CD14-positive monocyte (primary cell): ENCODE results near the gene VN1R5. TPM values are rescaled to one million over a fixed set of nuclear protein-coding genes. Genes with fewer than 3 reads are reported as not detected.
"Not testable (repeated sequence)": the region's sequence is repeated elsewhere in the genome, so short reads cannot be mapped to it uniquely, and the experiment has no call there.

Experiments
- DNase-seq, 3 donors: peaks; one replicate each; pipeline ENCODE4 v3.0.0-alpha.2; 2011 to 2022
- H2AFZ ChIP-seq: 2 replicates; pipeline ENCODE4 v1.6.0; 2012; ENCODE audit warnings: mild to moderate bottlenecking, low read depth, low read length, inconsistent platforms; ENCODE audit not compliant: insufficient read depth, poor library complexity, severe bottlenecking
- H3K27ac ChIP-seq, 2 donors: 1 replicate in 1 of 2; 2 replicates in 1 of 2; pipeline ENCODE4 v1.5.1; 2012 to 2013; ENCODE audit warnings: low read length in 2 of 2, control low read depth in 1 of 2, inconsistent platforms in 1 of 2, low read depth in 1 of 2, mild to moderate bottlenecking in 1 of 2
- H3K27me3 ChIP-seq, 2 donors: one replicate each; pipeline versions ENCODE4 v1.6.0 to v1.6.1; 2011 to 2013; ENCODE audit warnings: low read length in 2 of 2; ENCODE audit not compliant: control insufficient read depth in 2 of 2, insufficient read depth in 2 of 2
- H3K36me3 ChIP-seq, 2 donors: replicated peaks in 1 of 2; 1 replicate in 1 of 2; 2 replicates in 1 of 2; pipeline versions ENCODE4 v1.5.1 to v1.6.1; 2012 to 2013; ENCODE audit warnings: low read length in 2 of 2, control low read depth in 1 of 2, inconsistent platforms in 1 of 2, mild to moderate bottlenecking in 1 of 2; ENCODE audit not compliant: insufficient read depth in 2 of 2, control insufficient read depth in 1 of 2
- H3K4me1 ChIP-seq, 2 donors: 1 replicate in 1 of 2; 2 replicates in 1 of 2; pipeline versions ENCODE4 v1.5.1 to v1.6.1; 2012 to 2013; ENCODE audit warnings: low read length in 2 of 2, control low read depth in 1 of 2, inconsistent platforms in 1 of 2, mild to moderate bottlenecking in 1 of 2, moderate library complexity in 1 of 2; ENCODE audit not compliant: insufficient read depth in 2 of 2, control insufficient read depth in 1 of 2
- H3K4me2 ChIP-seq: replicated peaks from 2 replicates; pipeline ENCODE3; 2012; ENCODE audit warnings: low read length, moderate library complexity, mild to moderate bottlenecking; ENCODE audit not compliant: poor library complexity, severe bottlenecking; ENCODE audit errors: extremely low read depth
- H3K4me3 ChIP-seq, 3 experiments: fragments of 200-600 bp in 1 of 3; sonication (generic) in 1 of 3; replicated peaks in 1 of 3; 1 replicate in 2 of 3; 2 replicates in 1 of 3; pipeline ENCODE4 v1.5.1; 2011 to 2013; ENCODE audit warnings: low read length in 3 of 3, mild to moderate bottlenecking in 3 of 3, control low read depth in 2 of 3, low read depth in 2 of 3, inconsistent platforms in 1 of 3, moderate library complexity in 1 of 3
- H3K79me2 ChIP-seq: 2 replicates; pipeline ENCODE4 v1.6.0; 2012; ENCODE audit warnings: mild to moderate bottlenecking, control low read depth, inconsistent platforms, low read length, moderate library complexity; ENCODE audit not compliant: insufficient read depth
- H3K9ac ChIP-seq: 2 replicates; pipeline ENCODE4 v1.6.0; 2017; ENCODE audit warnings: low read length, mild to moderate bottlenecking; ENCODE audit not compliant: insufficient read depth, poor library complexity, severe bottlenecking
- H3K9me3 ChIP-seq, 2 donors: replicated peaks in 1 of 2; 1 replicate in 1 of 2; 2 replicates in 1 of 2; pipeline versions ENCODE4 v1.5.1 to v1.6.1; 2012 to 2013; ENCODE audit warnings: low read length in 2 of 2, control low read depth in 1 of 2; ENCODE audit not compliant: control insufficient read depth in 1 of 2, insufficient read depth in 1 of 2
- H4K20me1 ChIP-seq: 2 replicates; pipeline ENCODE4 v1.6.0; 2012; ENCODE audit warnings: mild to moderate bottlenecking, low read length, control low read depth, moderate library complexity; ENCODE audit not compliant: insufficient read depth
- H3K27ac Mint-ChIP-seq, 7 donors: one replicate each; pipeline ENCODE4 v1.8.0; 2020; ENCODE audit warnings: mild to moderate bottlenecking in 7 of 7, mixed read lengths in 7 of 7, moderate library complexity in 6 of 7, inconsistent platforms in 2 of 7
- H3K27me3 Mint-ChIP-seq, 3 donors: one replicate each; pipeline ENCODE4 v1.8.0; 2021 to 2022; ENCODE audit warnings: low read depth in 3 of 3, mild to moderate bottlenecking in 3 of 3, mixed read lengths in 3 of 3, moderate library complexity in 3 of 3, inconsistent platforms in 1 of 3
- H3K36me3 Mint-ChIP-seq, 2 donors: one replicate each; pipeline ENCODE4 v1.8.0; 2020; ENCODE audit warnings: mixed read lengths in 2 of 2, inconsistent platforms in 1 of 2, mild to moderate bottlenecking in 1 of 2
- H3K4me1 Mint-ChIP-seq: one replicate; pipeline ENCODE4 v1.8.0; 2020; ENCODE audit warnings: mild to moderate bottlenecking, mixed read lengths
- H3K4me3 Mint-ChIP-seq, 2 donors: one replicate each; pipeline ENCODE4 v1.8.0; 2020; ENCODE audit warnings: mild to moderate bottlenecking in 2 of 2, mixed read lengths in 2 of 2, moderate library complexity in 1 of 2
- H3K9me3 Mint-ChIP-seq, 7 donors: one replicate each; pipeline ENCODE4 v1.8.0; 2020 to 2022; ENCODE audit warnings: mixed read lengths in 7 of 7, mild to moderate bottlenecking in 6 of 7, moderate library complexity in 6 of 7, inconsistent platforms in 2 of 7
- WGBS: methylation state at CpG from one replicate; pipeline ENCODE4 v1.1.5; 2013; ENCODE audit warnings: missing lambda C conversion rate; ENCODE audit not compliant: insufficient coverage; 5-methylcytosine and 5-hydroxymethylcytosine counted together
- intact Hi-C, 2 donors: fragments of 100-400 bp; cut with micrococcal nuclease; formaldehyde crosslinking; loops; one replicate each; pipeline versions ENCODE4 v1.15.0 to v1.15.1; 2023
- polyA plus RNA-seq, 3 donors: library from polyadenylated mRNA; depleted of rRNA in 1 of 3; unstranded in 2 of 3; stranded (reverse) in 1 of 3; fragments of 300-500 nt in 2 of 3; fragments of >200 nt in 1 of 3; fragmentation: Illumina TruSeq in 2 of 3; gene quantifications; 1 replicate in 2 of 3; 2 replicates in 1 of 3; pipeline ENCODE4 v1.2.3, GENCODE V29; 2012 to 2021
- TF ChIP-seq, protein P1 (sequence below): fragments of 200-600 bp; IDR thresholded peaks from one replicate; pipeline ENCODE4 v1.8.0; 2022; ENCODE audit warnings: antibody characterized with exemption, mild to moderate bottlenecking

VN1R5 gene
- polyA plus RNA-seq, 3 donors = not detected

DNA sequence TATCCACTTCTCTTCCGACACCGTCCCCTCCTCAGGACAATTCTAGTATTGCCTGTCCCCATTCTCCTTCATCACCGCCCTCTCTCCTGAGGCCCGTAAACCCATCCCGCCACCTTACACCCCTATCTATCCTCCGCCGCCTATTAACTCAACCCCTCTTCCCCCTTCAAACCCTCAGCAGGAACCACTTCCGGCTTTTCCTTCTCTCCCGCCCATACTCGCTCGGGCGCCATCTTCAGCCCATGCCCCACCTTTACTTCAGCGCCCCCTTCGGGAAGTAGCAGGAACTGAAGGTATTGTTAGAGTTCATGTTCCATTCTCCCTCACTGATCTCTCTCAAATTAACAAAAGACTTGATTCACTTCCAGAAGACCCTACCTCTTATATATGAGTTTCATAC is 31.6 kb downstream of the VN1R5 start:
- Histone ChIP-seq H3K36me3 (no peaks in the 10 kb centered on the region), H3K79me2 (no peaks in the 10 kb centered on the region), H3K9me3 (peaks cover 36 to 62% of the 10 kb centered on the region in 2 donors), H3K4me1 (no peaks in the 10 kb centered on the region), H3K4me2 (no peak overlapping the region), H3K4me3 (no peak overlapping the region), H2AFZ (no peak overlapping the region), H3K27ac (no peak overlapping the region), H3K9ac (no peak overlapping the region), H3K27me3 (no peaks in the 10 kb centered on the region), H4K20me1 (no peaks in the 10 kb centered on the region)
- no peaks in the 10 kb centered on the region for H3K4me1 Mint-ChIP-seq
- H3K27ac Mint-ChIP-seq = no peak overlapping the region
- H3K27me3 Mint-ChIP-seq = no peaks in the 10 kb centered on the region
- no peaks in the 10 kb centered on the region for H3K36me3 Mint-ChIP-seq
- intact Hi-C loops = no loop called here
- DNase-seq = peak in 1 of 3 donors; percentile 0
- WGBS = 100% methylated on average over 4 of the region's 14 CpGs
- no peak overlapping the region for H3K4me3 Mint-ChIP-seq
- peaks cover 38 to 64% (median 56%) of the 10 kb centered on the region in 7 donors for H3K9me3 Mint-ChIP-seq
- TF ChIP-seq, protein P1, sequence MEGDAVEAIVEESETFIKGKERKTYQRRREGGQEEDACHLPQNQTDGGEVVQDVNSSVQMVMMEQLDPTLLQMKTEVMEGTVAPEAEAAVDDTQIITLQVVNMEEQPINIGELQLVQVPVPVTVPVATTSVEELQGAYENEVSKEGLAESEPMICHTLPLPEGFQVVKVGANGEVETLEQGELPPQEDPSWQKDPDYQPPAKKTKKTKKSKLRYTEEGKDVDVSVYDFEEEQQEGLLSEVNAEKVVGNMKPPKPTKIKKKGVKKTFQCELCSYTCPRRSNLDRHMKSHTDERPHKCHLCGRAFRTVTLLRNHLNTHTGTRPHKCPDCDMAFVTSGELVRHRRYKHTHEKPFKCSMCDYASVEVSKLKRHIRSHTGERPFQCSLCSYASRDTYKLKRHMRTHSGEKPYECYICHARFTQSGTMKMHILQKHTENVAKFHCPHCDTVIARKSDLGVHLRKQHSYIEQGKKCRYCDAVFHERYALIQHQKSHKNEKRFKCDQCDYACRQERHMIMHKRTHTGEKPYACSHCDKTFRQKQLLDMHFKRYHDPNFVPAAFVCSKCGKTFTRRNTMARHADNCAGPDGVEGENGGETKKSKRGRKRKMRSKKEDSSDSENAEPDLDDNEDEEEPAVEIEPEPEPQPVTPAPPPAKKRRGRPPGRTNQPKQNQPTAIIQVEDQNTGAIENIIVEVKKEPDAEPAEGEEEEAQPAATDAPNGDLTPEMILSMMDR = no peak

DNA sequence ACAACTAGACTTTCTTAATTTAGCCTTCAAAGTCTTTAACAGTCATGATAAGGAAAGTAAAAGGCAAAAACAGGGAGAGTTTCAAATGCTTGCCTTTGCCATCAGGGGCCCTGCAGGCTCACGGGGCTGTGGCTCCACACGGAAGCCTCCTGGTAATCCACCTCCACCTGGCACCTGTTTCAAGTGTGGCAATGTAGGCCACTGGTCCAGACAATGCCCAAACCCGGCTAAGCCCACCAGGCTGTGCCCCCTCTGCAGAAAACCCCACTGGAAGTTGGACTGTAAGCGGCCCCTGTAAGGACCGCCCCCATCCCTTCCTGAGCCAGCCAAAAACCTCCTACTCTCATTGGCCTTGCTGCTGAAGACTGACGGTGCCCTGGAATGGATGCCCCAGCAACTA is 32.5 kb downstream of the VN1R5 start:
- no peak overlapping the region for H3K27ac Mint-ChIP-seq
- H3K9me3 Mint-ChIP-seq = peaks cover 38 to 62% (median 56%) of the 10 kb centered on the region in 7 donors
- no peak overlapping the region for H3K9ac ChIP-seq
- H4K20me1 ChIP-seq = no peaks in the 10 kb centered on the region
- no peaks in the 10 kb centered on the region for H3K36me3 Mint-ChIP-seq
- no peaks in the 10 kb centered on the region for H3K36me3 ChIP-seq
- H3K4me3 Mint-ChIP-seq = no peak overlapping the region
- H3K27me3 ChIP-seq = no peaks in the 10 kb centered on the region
- peaks cover 36 to 62% of the 10 kb centered on the region in 2 donors for H3K9me3 ChIP-seq
- DNase-seq = no peak
- intact Hi-C loops = no loop called here
- H3K4me2 ChIP-seq = no peak overlapping the region
- WGBS = 92% methylated on average over 4 of the region's 6 CpGs
- H2AFZ ChIP-seq = no peak overlapping the region
- TF ChIP-seq, protein P1 = no peak
- H3K4me3 ChIP-seq = no peak overlapping the region
- no peaks in the 10 kb centered on the region for H3K4me1 Mint-ChIP-seq
- H3K27ac ChIP-seq = no peak overlapping the region
- no peaks in the 10 kb centered on the region for H3K27me3 Mint-ChIP-seq
- H3K4me1 ChIP-seq = no peaks in the 10 kb centered on the region
- no peaks in the 10 kb centered on the region for H3K79me2 ChIP-seq

DNA sequence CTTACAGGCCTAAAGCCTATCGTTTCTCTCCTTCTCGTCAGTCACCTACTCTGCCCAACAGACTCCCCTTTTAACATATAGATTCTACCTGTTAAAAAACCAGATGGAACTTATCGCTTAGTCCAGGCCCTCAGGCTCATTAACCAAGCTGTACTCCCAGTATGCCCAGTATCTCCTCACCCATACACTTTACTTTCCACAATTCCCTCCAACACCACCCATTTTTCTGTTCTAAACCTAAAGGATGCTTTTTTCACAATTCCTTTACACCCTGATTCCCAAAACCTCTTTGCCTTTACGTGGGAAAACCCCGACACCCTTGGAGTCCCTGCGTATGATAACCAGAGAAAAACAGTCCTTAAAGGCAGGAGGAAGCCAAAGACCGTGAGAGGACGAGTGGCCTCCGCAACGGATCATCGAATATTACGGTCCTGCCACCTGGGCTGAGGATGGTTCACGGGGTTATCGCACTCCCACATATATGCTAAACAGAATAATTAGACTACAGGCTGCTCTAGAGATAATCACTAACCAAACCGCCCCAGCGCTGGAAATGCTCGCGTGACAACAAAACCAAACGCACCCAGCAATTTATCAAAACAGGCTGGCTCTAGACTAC is 33.5 kb downstream of the VN1R5 start:
- H2AFZ ChIP-seq, H3K27ac Mint-ChIP-seq, H3K27me3 Mint-ChIP-seq, H3K36me3 Mint-ChIP-seq, H3K4me1 Mint-ChIP-seq, H3K4me3 ChIP-seq, H3K36me3 ChIP-seq, H3K4me2 ChIP-seq, H3K79me2 ChIP-seq, H3K4me3 Mint-ChIP-seq, H4K20me1 ChIP-seq, H3K27ac ChIP-seq, DNase-seq, H3K27me3 ChIP-seq, H3K4me1 ChIP-seq, H3K9ac ChIP-seq, intact Hi-C loops: not testable (repeated sequence)
- 92% methylated on average over 5 of the region's 19 CpGs for whole genome bisulfite sequencing
- peaks cover 38 to 61% (median 53%) of the 10 kb centered on the region in 7 donors for H3K9me3 Mint-ChIP-seq
- H3K9me3 ChIP-seq = peaks cover 36 to 62% of the 10 kb centered on the region in 2 donors
